GM18519 (cell line): Measurements from ENCODE around the gene SELENOI.
"Not testable (repeated sequence)": the region's sequence is repeated elsewhere in the genome, so short reads cannot be mapped to it uniquely, and the experiment has no call there.

Source experiments
- ATAC-seq: cut with Tn5 transposase; IDR thresholded peaks from one replicate; pipeline ENCODE4 v1.9.1; 2021; ENCODE audit warnings: mild to moderate bottlenecking, moderate library complexity; ENCODE audit not compliant: unreplicated experiment, low FRiP score

Gene SELENOI

DNA sequence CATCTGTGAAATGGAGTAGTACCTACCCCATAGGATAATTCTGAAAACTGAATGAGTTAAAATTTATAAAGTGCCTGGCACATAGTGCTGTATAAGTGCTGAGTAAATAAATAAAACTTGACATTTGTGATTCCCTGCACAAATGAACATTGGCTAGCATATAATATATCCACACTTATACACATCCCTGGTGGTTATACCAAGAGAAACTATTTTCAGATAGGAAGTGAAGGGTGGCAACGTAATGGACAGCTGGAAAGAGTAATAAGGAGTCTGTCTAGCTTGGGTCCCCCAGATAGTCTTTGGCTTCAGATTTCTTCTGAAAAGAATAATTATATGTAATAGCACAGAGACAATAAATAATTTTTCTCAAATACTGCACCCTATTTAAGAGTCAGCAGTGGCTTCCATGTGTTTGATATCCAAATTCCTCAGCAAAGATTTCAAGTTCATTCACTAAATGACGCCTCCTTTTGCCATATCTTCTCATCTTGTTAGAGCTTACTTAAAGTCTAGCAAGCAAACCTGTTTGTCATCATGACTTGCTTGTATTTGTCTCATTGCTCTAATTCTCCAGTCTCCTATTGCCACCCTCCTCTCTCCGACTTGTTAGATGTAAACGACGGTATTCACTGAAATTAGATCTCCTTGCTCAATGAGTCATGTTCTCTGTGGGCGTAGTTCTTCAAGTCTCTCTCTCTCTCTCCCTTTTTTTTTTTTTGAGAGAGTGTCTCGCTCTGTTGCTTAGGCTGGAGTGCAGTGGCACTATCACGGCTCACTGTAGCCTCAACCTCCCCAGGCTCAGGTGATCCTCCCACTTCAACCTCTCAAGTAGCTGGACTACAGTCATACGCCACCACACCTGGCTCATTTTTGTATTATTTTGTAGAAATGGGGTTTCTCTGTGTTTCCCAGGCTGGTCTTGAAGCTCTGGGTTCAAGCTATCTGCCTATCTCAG lies 9.4 kb downstream of the SELENOI start:
- ATAC-seq, result no peak

DNA sequence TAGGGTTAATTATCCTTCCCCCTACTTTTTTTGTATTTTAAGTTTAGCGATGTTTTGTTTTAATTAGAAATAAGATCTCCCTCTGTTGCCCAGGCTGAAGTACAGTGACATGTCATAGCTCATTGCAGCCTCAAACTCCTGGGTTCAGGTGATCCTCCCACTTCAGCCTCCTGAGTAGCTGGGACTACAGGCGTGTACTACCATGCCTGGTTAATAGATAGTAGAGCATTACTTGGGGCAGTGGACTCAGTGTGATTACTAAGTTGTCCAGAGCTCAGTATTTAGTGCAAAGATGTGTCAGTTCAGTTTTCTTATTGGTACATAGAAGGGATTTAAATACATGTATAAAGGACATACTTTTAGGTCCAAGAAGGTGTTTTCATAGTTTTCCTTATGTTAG lies 10.2 kb downstream of the SELENOI start:
- ATAC-seq, result no peak

DNA sequence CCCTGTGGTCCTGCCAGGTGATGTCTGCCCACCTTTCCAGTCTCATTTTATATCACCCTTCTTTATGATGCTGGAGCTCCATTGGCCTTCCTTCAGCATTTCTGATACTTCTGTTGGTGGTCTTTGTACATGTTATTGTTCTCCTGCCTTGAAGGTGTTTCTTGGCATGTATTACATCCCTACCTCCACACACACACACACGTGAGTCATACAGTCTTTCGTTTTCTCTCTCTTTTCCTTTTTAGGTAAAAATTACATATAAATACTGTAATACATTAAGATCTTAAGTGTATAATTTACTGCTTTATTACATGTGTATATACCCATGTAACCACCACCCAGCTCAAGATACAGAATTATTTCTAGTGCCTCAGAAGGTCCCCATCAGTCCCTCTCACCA lies 10.8 kb downstream of the SELENOI start:
- no peak for ATAC-seq

DNA sequence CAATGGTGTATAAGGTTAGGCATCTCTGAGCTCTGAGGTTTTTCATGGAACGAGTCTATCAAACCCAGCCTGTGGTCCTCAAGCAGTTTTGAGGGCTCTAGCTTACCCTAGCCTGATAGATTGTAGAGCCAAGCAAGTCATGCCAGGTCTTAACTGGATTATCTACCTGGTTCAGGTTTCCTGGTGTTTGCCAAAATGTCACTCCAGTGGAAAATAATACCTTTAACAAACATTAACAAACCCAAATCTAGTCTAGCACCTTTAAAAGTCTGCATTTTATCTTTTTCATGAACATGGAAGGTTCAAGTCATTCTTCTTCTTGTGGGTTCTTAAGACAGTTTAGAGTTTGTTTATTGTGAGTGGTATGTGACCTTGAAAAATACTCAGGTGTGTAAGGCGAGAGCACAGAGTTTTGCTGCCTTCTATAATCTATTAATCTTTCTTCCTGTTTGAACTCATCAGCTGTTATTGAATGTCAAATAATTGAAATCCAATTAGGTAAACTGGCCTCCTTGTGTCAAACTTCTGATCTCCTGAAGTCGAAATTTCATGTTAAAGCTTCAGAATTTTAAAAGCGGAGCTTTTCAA lies 14.0 kb downstream of the SELENOI start:
- no peak for ATAC-seq

DNA sequence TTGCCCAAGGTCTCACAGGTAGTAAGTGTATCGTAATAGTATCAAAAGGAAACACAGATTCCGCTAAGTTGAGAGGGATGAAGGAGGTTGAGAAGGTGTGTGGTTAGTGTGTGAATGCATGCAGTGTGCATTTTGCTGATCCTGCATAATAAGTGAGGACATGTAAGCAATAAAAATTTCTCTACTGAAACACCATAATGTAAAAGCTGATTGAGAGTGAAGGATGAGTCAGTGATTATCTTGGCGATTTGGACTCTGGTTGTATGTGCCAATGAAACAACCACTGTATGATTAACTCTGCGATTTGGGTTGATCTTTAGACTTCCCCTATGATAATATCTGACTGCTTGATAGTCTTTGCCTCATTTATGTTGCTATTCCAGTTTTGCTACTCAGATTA lies 17.4 kb downstream of the SELENOI start:
- no peak for ATAC-seq

- ATAC-seq, result no peak
These were observed 18.0 kb downstream of the SELENOI start for GRCh38 chr2:26363958-26364357.

GRCh38 chr2:26364669-26365068 lies 18.7 kb downstream of the SELENOI start:
- no peak for ATAC-seq

DNA sequence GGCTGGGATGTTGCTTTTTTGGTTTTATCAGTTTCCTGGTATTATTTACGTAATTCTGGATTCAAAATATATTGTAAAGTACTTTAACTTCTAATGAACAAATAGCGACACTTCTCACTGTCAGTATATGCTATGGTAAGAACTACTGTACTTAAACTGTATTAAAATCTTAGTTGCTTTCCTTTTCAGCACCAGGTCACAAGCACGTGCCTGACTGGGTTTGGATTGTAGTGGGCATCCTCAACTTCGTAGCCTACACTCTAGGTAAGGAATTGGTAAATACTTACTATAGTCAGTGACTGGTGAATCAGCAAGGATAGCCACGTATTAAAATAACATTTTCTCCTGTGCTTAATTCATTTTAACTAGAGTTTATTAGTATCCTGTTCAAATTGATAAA lies 21.0 kb downstream of the SELENOI start:
- no peak for ATAC-seq

- not testable (repeated sequence) for ATAC-seq
These were observed 23.7 kb downstream of the SELENOI start for GRCh38 chr2:26369664-26370063.

- ATAC-seq, result not testable (repeated sequence)
These were observed 25.0 kb downstream of the SELENOI start for GRCh38 chr2:26370909-26371308.

DNA sequence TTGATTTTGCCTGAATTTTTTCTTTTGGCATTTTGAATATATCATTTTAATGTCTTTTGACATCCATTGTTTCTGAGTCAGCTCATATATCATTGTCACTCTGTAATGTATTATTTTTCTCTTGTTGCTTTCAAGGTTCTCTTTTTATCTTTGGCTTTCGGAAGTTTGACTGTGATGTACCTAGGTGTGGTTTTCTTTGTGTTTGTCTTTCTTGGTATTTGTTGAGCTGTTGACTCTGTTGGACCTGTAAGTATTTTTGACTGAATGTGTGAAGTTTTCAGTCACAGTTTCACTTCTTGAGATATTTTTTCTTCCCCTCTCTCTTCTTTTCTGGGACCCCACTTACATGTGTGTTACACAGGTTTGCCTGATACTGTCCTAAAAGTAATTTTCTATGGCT lies 30.9 kb downstream of the SELENOI start:
- no peak for ATAC-seq

GRCh38 chr2:26380281-26380680 lies 34.3 kb downstream of the SELENOI start:
- ATAC-seq, result no peak

DNA sequence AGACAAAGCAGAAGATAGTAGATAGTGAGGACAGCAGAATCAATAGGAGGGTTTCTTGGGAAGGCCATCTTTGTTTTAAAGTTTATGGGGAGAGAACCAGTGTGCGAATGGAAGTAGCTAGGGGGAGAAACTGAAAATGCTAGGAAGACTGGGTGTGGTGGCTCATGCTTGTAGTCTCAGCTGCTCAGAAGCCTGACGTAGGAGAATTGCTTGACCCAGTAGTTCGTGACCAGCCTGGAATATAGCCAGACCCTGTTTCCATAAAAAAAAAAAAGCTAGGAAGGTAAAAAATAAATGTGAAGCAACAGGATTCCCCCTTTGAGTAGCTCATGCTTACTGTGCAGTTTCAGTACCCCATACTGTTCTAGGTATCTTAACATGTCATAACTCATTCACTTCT lies 36.6 kb downstream of the SELENOI start:
- ATAC-seq, result no peak

- ATAC-seq, result no peak
These were observed 38.2 kb downstream of the SELENOI start for GRCh38 chr2:26384183-26384582.

DNA sequence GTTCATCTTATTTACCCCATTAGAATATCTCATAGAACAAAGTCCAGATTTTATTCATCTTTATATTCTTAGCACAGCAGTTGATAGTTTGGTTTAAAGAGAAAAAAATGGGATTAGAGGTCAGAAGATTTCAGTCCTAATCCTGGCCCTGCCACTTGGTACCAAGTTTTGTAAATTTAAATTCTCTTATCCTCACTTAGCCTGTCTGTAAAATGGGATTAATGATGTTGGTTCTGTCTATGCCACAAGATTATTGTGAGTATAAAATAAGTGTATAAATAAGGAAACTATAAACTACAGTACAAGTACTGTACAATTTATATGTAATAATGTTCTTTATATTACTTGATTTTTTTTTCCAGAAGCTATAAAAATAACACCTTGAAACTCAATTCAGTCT lies 38.7 kb downstream of the SELENOI start:
- ATAC-seq, result no peak

GRCh38 chr2:26387189-26387588 lies 41.2 kb downstream of the SELENOI start:
- no peak for ATAC-seq

DNA sequence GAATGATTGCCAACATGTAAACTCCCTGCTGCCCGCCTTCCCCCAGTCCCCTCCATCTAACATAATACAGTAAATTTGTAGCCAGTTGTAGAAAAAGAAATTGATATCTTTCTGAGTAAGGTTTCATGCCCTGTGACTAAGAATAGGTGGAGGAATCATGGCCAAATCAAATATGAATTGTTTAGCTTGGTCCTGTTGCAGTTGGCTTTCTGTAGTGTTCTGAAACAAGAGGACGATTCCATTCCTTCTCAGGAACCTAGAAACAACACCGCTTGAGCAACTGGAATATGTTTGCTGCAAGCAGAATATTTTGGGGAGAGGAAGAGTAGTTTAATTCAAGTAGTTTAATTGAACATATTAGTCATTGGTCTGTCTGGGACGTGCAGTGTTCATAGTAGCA lies 48.8 kb downstream of the SELENOI start:
- ATAC-seq, result no peak

DNA sequence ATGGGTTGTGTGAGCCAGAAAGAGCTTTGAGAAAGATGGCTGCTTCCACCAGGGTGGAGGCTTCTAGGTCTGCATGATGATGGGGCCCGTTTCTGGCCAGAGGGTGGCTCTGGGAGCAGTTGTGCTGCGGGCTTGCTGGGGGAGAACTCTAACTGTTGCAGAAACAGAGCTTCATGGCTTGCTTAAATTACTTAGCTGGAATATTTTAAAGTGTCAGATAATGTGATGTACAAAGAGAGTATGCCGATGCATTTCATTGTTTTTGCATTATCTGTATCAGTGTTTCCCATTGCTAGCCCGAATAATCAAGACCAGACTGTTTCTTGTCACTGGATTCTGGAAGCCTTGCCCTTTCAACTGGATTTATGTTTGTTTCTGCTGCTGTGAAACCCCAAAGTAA lies 49.5 kb downstream of the SELENOI start:
- ATAC-seq, result no peak

DNA sequence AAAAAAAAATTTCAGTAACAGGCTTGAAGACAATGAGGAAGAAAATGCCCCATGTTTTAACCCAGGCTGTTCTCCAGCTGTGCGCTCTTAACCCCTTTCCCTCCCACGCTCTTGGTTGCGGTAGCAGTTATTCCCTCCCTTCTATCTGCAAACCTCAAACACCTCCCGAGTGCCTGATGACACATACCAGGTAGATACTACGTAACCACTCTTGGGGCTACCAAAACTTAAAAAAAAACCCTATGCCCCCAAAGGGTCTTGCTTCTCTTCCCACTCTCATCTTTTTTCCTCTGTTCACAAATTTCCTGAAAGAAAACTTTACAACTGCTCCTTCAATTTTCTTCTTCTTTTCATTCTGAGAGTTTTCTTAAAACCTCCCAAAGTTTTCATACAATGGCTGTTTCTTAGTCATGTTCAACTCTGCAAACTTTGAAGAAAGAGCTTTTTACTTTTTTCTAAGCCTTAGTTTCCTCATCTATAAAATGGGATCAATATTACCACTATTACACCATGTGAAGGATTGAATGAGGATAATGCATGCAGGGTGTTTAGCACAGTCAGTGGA lies 50.9 kb downstream of the SELENOI start:
- ATAC-seq, result no peak

DNA sequence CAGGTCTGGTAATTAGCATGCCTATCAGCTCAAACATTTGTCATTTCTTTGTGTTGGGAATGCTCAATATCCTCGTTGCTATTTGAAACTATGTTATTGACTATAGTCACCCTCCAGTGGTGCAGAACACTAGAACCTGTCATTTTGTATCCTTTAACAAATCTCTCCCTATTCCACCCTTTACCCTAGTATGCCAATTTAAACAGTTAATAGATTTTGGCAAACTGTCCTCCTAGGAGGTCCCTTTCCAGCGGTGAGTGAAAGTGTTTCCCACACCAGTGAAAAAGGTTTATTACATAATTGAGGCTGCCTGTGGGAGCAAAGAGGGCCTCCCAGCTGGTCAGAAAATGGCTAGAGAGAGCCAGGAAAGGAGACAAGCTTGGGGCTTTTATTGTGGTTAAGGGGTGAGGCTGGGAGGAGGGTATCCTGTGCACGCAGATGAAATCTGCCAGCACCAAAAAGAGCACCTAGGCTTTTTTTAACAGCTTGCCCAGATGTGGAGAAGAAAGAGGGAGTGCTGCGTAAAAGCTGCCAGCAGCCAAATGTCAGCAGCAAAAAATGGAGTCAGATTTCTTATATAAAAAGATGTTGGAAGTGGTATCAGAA lies 53.9 kb downstream of the SELENOI start:
- no peak for ATAC-seq

DNA sequence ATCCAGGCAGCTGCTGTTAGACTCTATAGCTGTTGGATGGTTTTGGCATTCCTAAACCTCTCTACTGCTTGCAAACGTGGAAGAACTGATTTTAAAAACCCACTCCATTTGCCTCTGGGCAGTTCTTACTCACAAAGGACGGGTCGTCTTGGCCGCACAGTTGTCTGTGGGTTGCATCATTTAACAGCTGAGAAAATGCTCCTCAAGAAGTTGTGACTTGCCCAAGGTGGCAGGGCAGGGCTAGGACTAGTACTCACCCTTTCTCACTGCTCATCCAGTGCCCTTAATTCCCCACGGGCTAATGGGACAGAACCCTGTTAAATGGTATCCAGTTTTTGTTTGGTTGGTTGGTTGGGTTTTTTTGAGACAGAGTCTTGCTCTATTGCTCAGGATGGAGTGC lies 54.8 kb downstream of the SELENOI start:
- no peak for ATAC-seq
